Measurements from ENCODE around the gene DLG5. TPM values are rescaled to one million over a fixed set of nuclear protein-coding genes. Genes with fewer than 3 reads are reported as not detected.

The DLG5 gene
- total and polyA plus RNA-seq, 4 donors = 6.6 to 33.2 (median 15.8) TPM

- 79 to 82% methylated on average over 10 of the region's 10 CpGs for WGBS, 2 donors
- no peak for DNase-seq
- Histone ChIP-seq H3K36me3 (ENCODE audit: control insufficient read depth in 4 of 4, insufficient read depth in 4 of 4, low read length in 4 of 4) (no peaks in the 10 kb centered on the region), H3K9me3 (ENCODE audit: control insufficient read depth in 4 of 4, insufficient read depth in 3 of 4, low read length in 3 of 4) (no peaks in the 10 kb centered on the region), H3K4me1 (ENCODE audit: control insufficient read depth in 5 of 5, insufficient read depth in 5 of 5, low read length in 5 of 5) (peaks cover 0 to 6% (median 0%) of the 10 kb centered on the region in 5 donors), H3K27me3 (ENCODE audit: control insufficient read depth in 3 of 3, insufficient read depth in 3 of 3, low read length in 2 of 3) (no peaks in the 10 kb centered on the region), H3K9ac (ENCODE audit: insufficient read depth in 1 of 2, low read length in 2 of 2) (no peak overlapping the region), H3K27ac (ENCODE audit: low read depth in 1 of 2, low read length in 1 of 2) (no peak overlapping the region), H3K4me3 (no peak overlapping the region)
- no peak for ATAC-seq (ENCODE audit: insufficient read depth, low FRiP score)
- TF ChIP-seq CTCF (IDR thresholded peaks at IDR 0.05; ENCODE audit: control extremely low read depth, extremely low read depth) = no peak
Observed at GRCh38 chr10:77915319-77916105, 11.0 kb downstream of the DLG5 start.

- Histone ChIP-seq H3K27ac (ENCODE audit: low read depth in 1 of 2, low read length in 1 of 2) (no peak overlapping the region), H3K9me3 (ENCODE audit: control insufficient read depth in 4 of 4, insufficient read depth in 3 of 4, low read length in 3 of 4) (no peaks in the 10 kb centered on the region), H3K4me3 (no peak overlapping the region), H3K9ac (ENCODE audit: insufficient read depth in 1 of 2, low read length in 2 of 2) (no peak overlapping the region), H3K36me3 (ENCODE audit: control insufficient read depth in 4 of 4, insufficient read depth in 4 of 4, low read length in 4 of 4) (no peaks in the 10 kb centered on the region), H3K4me1 (ENCODE audit: control insufficient read depth in 5 of 5, insufficient read depth in 5 of 5, low read length in 5 of 5) (peaks cover 0 to 13% (median 9%) of the 10 kb centered on the region in 5 donors), H3K27me3 (ENCODE audit: control insufficient read depth in 3 of 3, insufficient read depth in 3 of 3, low read length in 2 of 3) (no peaks in the 10 kb centered on the region)
- 60 to 66% methylated on average over 4 of the region's 4 CpGs for WGBS, 2 donors
- TF ChIP-seq CTCF (IDR thresholded peaks at IDR 0.05; ENCODE audit: control extremely low read depth, extremely low read depth) = no peak
- DNase-seq = no peak
- no peak for ATAC-seq (ENCODE audit: insufficient read depth, low FRiP score)
Observed at GRCh38 chr10:77913090-77913489, 13.5 kb downstream of the DLG5 start.

- no peak for TF ChIP-seq CTCF (IDR thresholded peaks at IDR 0.05; ENCODE audit: control extremely low read depth, extremely low read depth)
- Histone ChIP-seq H3K4me3 (no peak overlapping the region), H3K36me3 (ENCODE audit: control insufficient read depth in 4 of 4, insufficient read depth in 4 of 4, low read length in 4 of 4) (no peaks in the 10 kb centered on the region), H3K4me1 (ENCODE audit: control insufficient read depth in 5 of 5, insufficient read depth in 5 of 5, low read length in 5 of 5) (peaks cover 0 to 13% (median 9%) of the 10 kb centered on the region in 5 donors), H3K27ac (ENCODE audit: low read depth in 1 of 2, low read length in 1 of 2) (peak overlapping the region in 1 of 2 donors; percentile 17), H3K27me3 (ENCODE audit: control insufficient read depth in 3 of 3, insufficient read depth in 3 of 3, low read length in 2 of 3) (no peaks in the 10 kb centered on the region), H3K9ac (ENCODE audit: insufficient read depth in 1 of 2, low read length in 2 of 2) (no peak overlapping the region), H3K9me3 (ENCODE audit: control insufficient read depth in 4 of 4, insufficient read depth in 3 of 4, low read length in 3 of 4) (no peaks in the 10 kb centered on the region)
- ATAC-seq (ENCODE audit: insufficient read depth, low FRiP score) (no peak), DNase-seq (no peak)
- 77 to 85% methylated on average over 2 of the region's 2 CpGs for WGBS, 2 donors
Observed at GRCh38 chr10:77912576-77912975, 14.0 kb downstream of the DLG5 start.
